VCaP (cell line): ENCODE measurements around the gene CKMT1B.
"Not testable (repeated sequence)": the region's sequence is repeated elsewhere in the genome, so short reads cannot be mapped to it uniquely, and the experiment has no call there.

Source experiments
- H3K27ac ChIP-seq: fragments of 450-650 bp; 2 replicates; pipeline ENCODE4 v1.5.1; 2017
- TF ChIP-seq, protein P1 (sequence below): fragments of 450-650 bp; conservative IDR thresholded peaks from 2 replicates; pipeline ENCODE4 v1.5.1; 2017; ENCODE audit warnings: mild to moderate bottlenecking, moderate library complexity

The CKMT1B gene

DNA sequence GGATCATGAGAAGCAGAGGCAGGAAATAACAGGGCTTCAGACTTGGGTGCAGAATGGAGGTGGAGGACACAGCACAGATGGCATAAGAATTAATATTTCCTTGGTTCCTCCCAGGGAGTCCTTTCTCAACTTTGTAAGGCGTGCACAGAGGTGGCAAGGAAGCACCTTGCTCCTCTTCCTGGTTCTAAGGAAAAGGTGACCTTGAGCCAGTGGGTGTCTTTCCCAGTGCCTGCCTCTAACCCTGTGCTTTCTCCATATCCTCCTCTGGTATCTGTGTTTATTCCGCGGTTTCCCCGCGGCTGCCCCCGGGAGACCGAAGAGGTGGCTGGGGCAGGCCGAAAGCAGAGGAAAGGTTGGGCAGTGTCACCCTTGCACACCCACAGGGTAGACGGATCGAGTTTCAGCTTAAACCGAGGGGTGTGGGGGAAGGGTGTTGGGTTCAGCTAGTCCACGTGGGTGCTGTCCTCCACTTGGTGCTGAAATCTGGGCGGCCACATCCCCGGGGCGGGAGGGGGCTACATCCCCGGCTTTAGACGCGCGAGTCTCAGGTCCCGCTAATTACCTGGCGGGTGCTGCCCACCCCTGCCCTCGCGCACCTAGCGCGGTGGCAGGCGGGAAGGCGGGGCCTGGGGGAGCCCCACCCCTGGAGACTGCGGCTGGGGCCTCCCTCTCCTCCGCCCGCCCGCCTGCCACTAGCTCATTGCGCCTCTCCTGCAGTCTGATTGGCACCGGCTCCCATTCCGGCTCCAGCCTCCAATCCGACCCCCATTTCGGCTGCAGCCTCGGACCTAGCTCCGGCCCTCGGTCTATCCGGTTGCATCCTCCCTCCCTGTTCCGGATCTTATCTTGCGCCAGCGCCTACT, at the start of gene CKMT1B:
Gene CKMT1B (plus strand): TSS at position 700 of the 863 bp plus-strand sequence. CDS start 192 bp downstream, outside the sequence.
- not testable (repeated sequence) for H3K27ac ChIP-seq

- no peak overlapping the region for H3K27ac ChIP-seq
- TF ChIP-seq, protein P1, sequence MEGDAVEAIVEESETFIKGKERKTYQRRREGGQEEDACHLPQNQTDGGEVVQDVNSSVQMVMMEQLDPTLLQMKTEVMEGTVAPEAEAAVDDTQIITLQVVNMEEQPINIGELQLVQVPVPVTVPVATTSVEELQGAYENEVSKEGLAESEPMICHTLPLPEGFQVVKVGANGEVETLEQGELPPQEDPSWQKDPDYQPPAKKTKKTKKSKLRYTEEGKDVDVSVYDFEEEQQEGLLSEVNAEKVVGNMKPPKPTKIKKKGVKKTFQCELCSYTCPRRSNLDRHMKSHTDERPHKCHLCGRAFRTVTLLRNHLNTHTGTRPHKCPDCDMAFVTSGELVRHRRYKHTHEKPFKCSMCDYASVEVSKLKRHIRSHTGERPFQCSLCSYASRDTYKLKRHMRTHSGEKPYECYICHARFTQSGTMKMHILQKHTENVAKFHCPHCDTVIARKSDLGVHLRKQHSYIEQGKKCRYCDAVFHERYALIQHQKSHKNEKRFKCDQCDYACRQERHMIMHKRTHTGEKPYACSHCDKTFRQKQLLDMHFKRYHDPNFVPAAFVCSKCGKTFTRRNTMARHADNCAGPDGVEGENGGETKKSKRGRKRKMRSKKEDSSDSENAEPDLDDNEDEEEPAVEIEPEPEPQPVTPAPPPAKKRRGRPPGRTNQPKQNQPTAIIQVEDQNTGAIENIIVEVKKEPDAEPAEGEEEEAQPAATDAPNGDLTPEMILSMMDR = no peak
Observed at GRCh38 chr15:43544266-43544665, 49.6 kb upstream of the CKMT1B start.

GRCh38 chr15:43545426-43545825, 48.4 kb upstream of the CKMT1B start:
- TF ChIP-seq, protein P1 = no peak
- H3K27ac ChIP-seq = no peak overlapping the region

DNA sequence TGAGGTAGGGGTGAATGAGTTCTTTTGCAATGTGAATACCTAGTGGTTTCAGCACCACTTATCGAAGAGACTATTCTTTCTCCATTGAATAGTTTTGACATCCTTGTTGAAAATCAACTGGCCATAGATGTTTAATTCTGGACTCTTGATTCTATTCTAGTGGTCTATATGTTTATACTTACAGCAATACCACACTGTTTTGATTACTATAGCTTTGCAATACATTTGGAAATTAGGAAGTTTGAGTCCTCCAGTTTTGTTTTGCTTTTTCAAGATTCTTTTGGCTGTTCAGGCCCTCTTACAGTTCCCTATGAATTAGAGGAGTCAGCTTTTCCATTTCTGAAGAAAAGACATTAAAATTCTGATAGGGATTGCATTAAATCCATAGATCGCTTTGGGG, 46.3 kb upstream of the CKMT1B start:
- TF ChIP-seq, protein P1 = no peak
- H3K27ac ChIP-seq = no peak overlapping the region

GRCh38 chr15:43550527-43551363, 43.1 kb upstream of the CKMT1B start:
- TF ChIP-seq, protein P1 = no peak
- H3K27ac ChIP-seq = no peak overlapping the region

GRCh38 chr15:43552256-43552655, 41.6 kb upstream of the CKMT1B start:
- H3K27ac ChIP-seq = no peak overlapping the region
- TF ChIP-seq, protein P1 = no peak

DNA sequence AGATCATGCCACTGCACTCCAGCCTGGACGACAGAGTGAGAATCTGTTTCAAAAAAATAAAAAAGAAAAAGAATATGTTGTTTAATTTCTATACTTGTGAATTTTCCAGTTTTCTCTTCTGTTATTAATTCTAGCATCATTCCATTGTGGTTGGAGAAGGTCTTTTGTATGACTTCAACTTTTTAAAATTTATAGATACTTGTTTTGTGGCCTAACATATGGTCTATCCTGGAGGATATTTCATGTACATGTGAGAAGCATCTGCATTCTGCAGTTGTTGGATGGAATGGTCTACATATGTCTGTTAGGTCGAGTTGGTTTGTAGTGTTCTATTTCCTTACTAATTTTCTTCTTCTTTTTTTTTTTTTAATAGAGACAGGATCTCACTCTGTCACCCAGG, 40.8 kb upstream of the CKMT1B start:
- no peak overlapping the region for H3K27ac ChIP-seq
- TF ChIP-seq, protein P1 = no peak

DNA sequence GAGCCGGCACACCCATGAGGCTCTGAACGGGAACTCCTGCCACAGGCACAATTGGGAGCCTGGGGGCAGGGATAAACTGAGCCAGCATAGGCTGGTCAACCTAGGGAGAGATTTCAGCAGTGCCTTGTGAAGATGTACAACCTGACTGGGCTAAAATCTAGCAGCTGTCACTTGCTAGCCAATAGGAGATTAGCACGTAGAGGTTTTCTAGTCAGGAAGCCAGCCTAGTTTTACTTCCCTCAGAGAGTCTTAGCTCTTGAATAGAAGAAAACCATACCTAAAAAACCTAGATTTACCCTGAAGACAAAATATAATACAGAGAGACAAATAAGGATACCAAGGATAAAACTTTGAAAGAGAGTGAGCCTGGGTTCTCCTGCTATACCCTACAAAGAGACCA, 31.1 kb upstream of the CKMT1B start:
- H3K27ac ChIP-seq = not testable (repeated sequence)

- not testable (repeated sequence) for H3K27ac ChIP-seq
Observed at GRCh38 chr15:43563793-43564192, 30.0 kb upstream of the CKMT1B start.

GRCh38 chr15:43566615-43567014, 27.2 kb upstream of the CKMT1B start:
- H3K27ac ChIP-seq = not testable (repeated sequence)

GRCh38 chr15:43574607-43575006, 19.2 kb upstream of the CKMT1B start:
- not testable (repeated sequence) for H3K27ac ChIP-seq

DNA sequence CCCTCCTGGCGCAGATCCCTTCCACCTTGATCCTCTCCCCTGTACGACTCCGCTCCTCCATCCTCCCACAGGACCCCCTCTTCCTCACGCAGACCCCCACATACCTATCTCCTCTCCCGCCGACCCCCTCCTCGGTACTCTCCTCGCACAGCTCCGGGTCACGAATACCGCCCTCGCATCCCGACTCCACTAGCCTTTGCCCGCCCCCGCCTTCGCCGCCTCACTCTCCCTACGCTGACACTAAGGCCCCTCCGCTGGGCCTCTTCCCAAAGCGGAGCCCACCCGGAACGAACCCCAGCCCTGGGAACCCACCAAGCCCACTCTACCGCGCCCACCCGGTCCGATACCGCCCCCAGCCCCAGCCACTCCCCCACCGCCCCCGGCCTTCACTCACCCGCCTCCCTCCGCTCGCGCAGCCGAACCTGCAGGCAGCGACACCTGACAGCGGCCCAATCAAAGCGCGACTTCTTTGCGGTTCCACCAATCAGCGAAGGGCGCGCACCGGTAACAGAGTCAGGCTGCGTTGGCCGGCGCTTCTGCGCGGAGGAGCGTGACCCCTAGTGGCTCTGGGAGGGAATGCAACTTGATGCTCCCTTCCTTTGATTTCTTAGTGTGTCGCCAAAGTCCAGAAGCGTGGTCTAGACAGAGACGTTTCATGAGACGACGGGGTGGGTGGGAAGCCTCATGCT, 3.9 kb upstream of the CKMT1B start, which contains the start of gene PPIP5K1:
Gene PPIP5K1 (minus strand): TSS at position 431 of the 689 bp plus-strand sequence. CDS start 5,704 bp downstream, outside the sequence.
- H3K27ac ChIP-seq = not testable (repeated sequence)
